Measurements from ENCODE around the gene CNPPD1.

Gene CNPPD1

GRCh38 chr2:219218732-219219701 lies 42.3 kb upstream of the CNPPD1 start, which contains the start of gene ABCB6:
Gene ABCB6, minus strand, starts transcription at chr2:219218958. Its CDS starts 285 bp downstream, at chr2:219218673.
- Histone ChIP-seq H2AK5ac (ENCODE audit: low read depth, low read length) (peak within 1 kb of the TSS; percentile 89), H3K27ac (replicated peaks; ENCODE audit: low read length) (peak within 1 kb of the TSS; percentile 74), H4K8ac (ENCODE audit: low read depth, low read length) (peak within 1 kb of the TSS; percentile 97), H3K18ac (ENCODE audit: low read length) (peak within 1 kb of the TSS; percentile 99), H2AFZ (ENCODE audit: low read length) (peak within 1 kb of the TSS; percentile 91), H3K4me3 (ENCODE audit: low read length in 2 of 2) (peak within 1 kb of the TSS; percentile 70 to 93), H2BK12ac (ENCODE audit: low read length) (no peak within 1 kb of the TSS), H2BK5ac (ENCODE audit: low read length) (peak within 1 kb of the TSS; percentile 26), H4K91ac (ENCODE audit: low read depth, low read length, poor library complexity) (peak within 1 kb of the TSS; percentile 96), H3K4ac (ENCODE audit: low read length) (no peak within 1 kb of the TSS), H3K4me2 (ENCODE audit: insufficient read depth, low read length, poor library complexity, severe bottlenecking) (peak within 1 kb of the TSS; percentile 99), H3K9ac (ENCODE audit: low read depth, low read length, poor library complexity) (peak within 1 kb of the TSS; percentile 96), H3K23ac (ENCODE audit: low read depth, low read length, poor library complexity) (peak within 1 kb of the TSS; percentile 99), H3K27me3 (ENCODE audit: control insufficient read depth in 3 of 3, insufficient read depth in 3 of 3, low read depth in 1 of 3, low read length in 3 of 3) (no peaks in the 10 kb centered on the region), H3K36me3 (replicated peaks in 1 of 2; ENCODE audit: control insufficient read depth in 2 of 2, insufficient read depth in 2 of 2, low read length in 2 of 2) (peaks cover 42 to 70% of the 10 kb centered on the region in 2 donors), H3K9me3 (replicated peaks in 1 of 2; ENCODE audit: control insufficient read depth in 2 of 2, insufficient read depth in 1 of 2, low read depth in 1 of 2, low read length in 2 of 2) (no peaks in the 10 kb centered on the region), H3K79me1 (ENCODE audit: low read depth, low read length) (peaks cover under 1% of the 10 kb centered on the region), H2BK120ac (ENCODE audit: low read depth, low read length) (no peak within 1 kb of the TSS), H3K4me1 (ENCODE audit: control insufficient read depth in 2 of 2, insufficient read depth in 1 of 2, low read depth in 1 of 2, low read length in 2 of 2) (peaks cover 7 to 12% of the 10 kb centered on the region in 2 donors), H3K14ac (ENCODE audit: low read length) (peak within 1 kb of the TSS; percentile 97), H2BK15ac (ENCODE audit: low read length) (peak within 1 kb of the TSS; percentile 79)
- DNase-seq (ENCODE audit: low spot score) = peak; percentile 82
- WGBS, 2 donors (ENCODE audit: extremely low coverage in 2 of 2, insufficient read length in 2 of 2, insufficient replicate concordance in 1 of 2) = no CpG with 5 or more reads among the region's 71 CpGs

- Histone ChIP-seq H3K4ac (ENCODE audit: low read length) (no peak overlapping the region), H3K36me3 (replicated peaks in 1 of 2; ENCODE audit: control insufficient read depth in 2 of 2, insufficient read depth in 2 of 2, low read length in 2 of 2) (peaks cover 41 to 70% of the 10 kb centered on the region in 2 donors), H2BK120ac (ENCODE audit: low read depth, low read length) (no peak overlapping the region), H2BK12ac (ENCODE audit: low read length) (no peak overlapping the region), H3K18ac (ENCODE audit: low read length) (peak overlapping the region; percentile 99), H2BK5ac (ENCODE audit: low read length) (peak overlapping the region; percentile 26), H3K9ac (ENCODE audit: low read depth, low read length, poor library complexity) (peak overlapping the region; percentile 96), H3K4me1 (ENCODE audit: control insufficient read depth in 2 of 2, insufficient read depth in 1 of 2, low read depth in 1 of 2, low read length in 2 of 2) (peaks cover 7 to 12% of the 10 kb centered on the region in 2 donors), H2AK5ac (ENCODE audit: low read depth, low read length) (peak overlapping the region; percentile 89), H3K23ac (ENCODE audit: low read depth, low read length, poor library complexity) (peak overlapping the region; percentile 99), H2AFZ (ENCODE audit: low read length) (peak overlapping the region; percentile 91), H3K27ac (replicated peaks; ENCODE audit: low read length) (peak overlapping the region; percentile 52), H3K27me3 (ENCODE audit: control insufficient read depth in 3 of 3, insufficient read depth in 3 of 3, low read depth in 1 of 3, low read length in 3 of 3) (no peaks in the 10 kb centered on the region), H3K14ac (ENCODE audit: low read length) (peak overlapping the region; percentile 97), H4K91ac (ENCODE audit: low read depth, low read length, poor library complexity) (peak overlapping the region; percentile 96), H3K9me3 (replicated peaks in 1 of 2; ENCODE audit: control insufficient read depth in 2 of 2, insufficient read depth in 1 of 2, low read depth in 1 of 2, low read length in 2 of 2) (no peaks in the 10 kb centered on the region), H3K4me3 (ENCODE audit: low read length in 2 of 2) (peak overlapping the region; percentile 70 to 93), H2BK15ac (ENCODE audit: low read length) (peak overlapping the region; percentile 21), H3K79me1 (ENCODE audit: low read depth, low read length) (no peaks in the 10 kb centered on the region), H4K8ac (ENCODE audit: low read depth, low read length) (peak overlapping the region; percentile 50), H3K4me2 (ENCODE audit: insufficient read depth, low read length, poor library complexity, severe bottlenecking) (peak overlapping the region; percentile 99)
- WGBS, 2 donors (ENCODE audit: extremely low coverage in 2 of 2, insufficient read length in 2 of 2, insufficient replicate concordance in 1 of 2) = no CpG with 5 or more reads among the region's 37 CpGs
- DNase-seq (ENCODE audit: low spot score) = peak; percentile 66
These were observed 41.5 kb upstream of the CNPPD1 start for GRCh38 chr2:219218217-219218731.

DNA sequence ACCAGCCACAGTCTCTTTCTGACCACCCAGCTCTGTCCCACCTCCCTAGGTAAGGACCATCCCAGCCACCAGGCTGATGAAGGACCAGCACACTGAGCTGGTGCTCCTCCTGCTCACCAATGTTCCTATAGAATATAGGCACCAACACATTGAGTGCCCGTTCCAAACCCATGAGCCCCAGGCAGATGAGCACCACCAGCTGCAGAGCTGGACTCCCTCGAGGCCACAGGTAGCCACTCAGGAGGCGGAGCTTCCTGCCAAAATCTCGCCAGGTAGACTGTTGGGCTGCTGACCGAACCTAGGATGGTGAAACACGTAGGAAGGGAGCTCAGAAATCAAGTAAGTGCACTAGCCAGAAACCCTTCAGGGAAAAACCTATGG lies 39.8 kb upstream of the CNPPD1 start:
- Histone ChIP-seq H3K4me1 (ENCODE audit: control insufficient read depth in 2 of 2, insufficient read depth in 1 of 2, low read depth in 1 of 2, low read length in 2 of 2) (peaks cover 7 to 12% of the 10 kb centered on the region in 2 donors), H3K18ac (ENCODE audit: low read length) (no peak overlapping the region), H3K27ac (replicated peaks; ENCODE audit: low read length) (no peak overlapping the region), H3K14ac (ENCODE audit: low read length) (no peak overlapping the region), H4K91ac (ENCODE audit: low read depth, low read length, poor library complexity) (no peak overlapping the region), H3K79me1 (ENCODE audit: low read depth, low read length) (no peaks in the 10 kb centered on the region), H2BK15ac (ENCODE audit: low read length) (no peak overlapping the region), H3K27me3 (ENCODE audit: control insufficient read depth in 3 of 3, insufficient read depth in 3 of 3, low read depth in 1 of 3, low read length in 3 of 3) (no peaks in the 10 kb centered on the region), H3K23ac (ENCODE audit: low read depth, low read length, poor library complexity) (peak overlapping the region; percentile 49), H3K9me3 (replicated peaks in 1 of 2; ENCODE audit: control insufficient read depth in 2 of 2, insufficient read depth in 1 of 2, low read depth in 1 of 2, low read length in 2 of 2) (no peaks in the 10 kb centered on the region), H3K36me3 (replicated peaks in 1 of 2; ENCODE audit: control insufficient read depth in 2 of 2, insufficient read depth in 2 of 2, low read length in 2 of 2) (peaks cover 38 to 68% of the 10 kb centered on the region in 2 donors), H2AFZ (ENCODE audit: low read length) (no peak overlapping the region), H2BK120ac (ENCODE audit: low read depth, low read length) (no peak overlapping the region), H2AK5ac (ENCODE audit: low read depth, low read length) (no peak overlapping the region), H2BK12ac (ENCODE audit: low read length) (no peak overlapping the region), H4K8ac (ENCODE audit: low read depth, low read length) (no peak overlapping the region), H3K4ac (ENCODE audit: low read length) (no peak overlapping the region), H3K4me2 (ENCODE audit: insufficient read depth, low read length, poor library complexity, severe bottlenecking) (no peak overlapping the region), H2BK5ac (ENCODE audit: low read length) (no peak overlapping the region), H3K9ac (ENCODE audit: low read depth, low read length, poor library complexity) (no peak overlapping the region), H3K4me3 (ENCODE audit: low read length in 2 of 2) (no peak overlapping the region)
- DNase-seq (ENCODE audit: low spot score) = no peak
- WGBS, 2 donors (ENCODE audit: extremely low coverage in 2 of 2, insufficient read length in 2 of 2, insufficient replicate concordance in 1 of 2) = no CpG with 5 or more reads among the region's 6 CpGs

Measured in neuronal stem cell (in vitro differentiated cells).